ENCODE measurements around the gene TNFRSF13B. TPM values are rescaled to one million over a fixed set of nuclear protein-coding genes. Genes with fewer than 3 reads are reported as not detected.
"Not testable (repeated sequence)": the region's sequence is repeated elsewhere in the genome, so short reads cannot be mapped to it uniquely, and the experiment has no call there.

The TNFRSF13B gene
- total RNA-seq, 2 donors from 2014 or later = not detected

GRCh38 chr17:16962804-16963203 lies 9.1 kb downstream of the TNFRSF13B start:
- peaks cover 10% of the 10 kb centered on the region for H3K4me1 ChIP-seq
- H3K36me3 ChIP-seq (replicated peaks in 1 of 2; ENCODE audit: insufficient read depth in 1 of 2, low read depth in 2 of 2) = no peaks in the 10 kb centered on the region
- WGBS, 2 donors = 68 to 72% methylated on average over 5 to 7 of the region's 7 CpGs
- H3K27me3 ChIP-seq = no peaks in the 10 kb centered on the region
- ATAC-seq = no peak
- H3K27ac ChIP-seq = no peak overlapping the region
- intact Hi-C loops (cut with DNase I) = no loop called here
- TF ChIP-seq CTCF (IDR thresholded peaks at IDR 0.05) = no peak
- TF ChIP-seq POLR2A (IDR thresholded peaks at IDR 0.05) = no peak
- no peak for DNase-seq
- no peak overlapping the region for H3K4me3 ChIP-seq
- H3K9me3 ChIP-seq = no peaks in the 10 kb centered on the region

GRCh38 chr17:16961792-16962191 lies 10.1 kb downstream of the TNFRSF13B start:
- Histone ChIP-seq H3K4me1 (peaks cover 10% of the 10 kb centered on the region), H3K4me3 (no peak overlapping the region), H3K9me3 (no peaks in the 10 kb centered on the region), H3K27ac (no peak overlapping the region), H3K36me3 (replicated peaks in 1 of 2; ENCODE audit: insufficient read depth in 1 of 2, low read depth in 2 of 2) (no peaks in the 10 kb centered on the region), H3K27me3 (no peaks in the 10 kb centered on the region)
- DNase-seq = no peak
- WGBS, 2 donors = 35 to 42% methylated on average over 3 of the region's 3 CpGs
- TF ChIP-seq POLR2A (IDR thresholded peaks at IDR 0.05) (no peak), CTCF (IDR thresholded peaks at IDR 0.05) (no peak)
- intact Hi-C loops (cut with DNase I) = no loop called here
- ATAC-seq = no peak

- H3K4me1 ChIP-seq; H3K36me3 ChIP-seq (replicated peaks in 1 of 2; ENCODE audit: insufficient read depth in 1 of 2, low read depth in 2 of 2); intact Hi-C loops (cut with DNase I); H3K9me3 ChIP-seq; H3K27me3 ChIP-seq; H3K4me3 ChIP-seq: not testable (repeated sequence)
- ATAC-seq (peak; percentile 92), DNase-seq (peak; percentile 44 to 70 (median 64))
- peak overlapping the region in 2 of 4 donors; percentile 32 to 44 for H3K27ac ChIP-seq
- WGBS, 2 donors = 16 to 20% methylated on average over 2 of the region's 2 CpGs
Observed at GRCh38 chr17:16961022-16961421, 10.9 kb downstream of the TNFRSF13B start.

GRCh38 chr17:16955011-16955410 lies 16.9 kb downstream of the TNFRSF13B start:
- not testable (repeated sequence) for ATAC-seq, H3K27ac ChIP-seq

GRCh38 chr17:16954521-16954920 lies 17.4 kb downstream of the TNFRSF13B start:
- 76 to 80% methylated on average over 1 to 3 of the region's 3 CpGs for WGBS, 2 donors
- Histone ChIP-seq H3K4me1 (no peaks in the 10 kb centered on the region), H3K27ac (no peak overlapping the region), H3K9me3 (no peaks in the 10 kb centered on the region), H3K27me3 (no peaks in the 10 kb centered on the region), H3K4me3 (no peak overlapping the region), H3K36me3 (replicated peaks in 1 of 2; ENCODE audit: insufficient read depth in 1 of 2, low read depth in 2 of 2) (no peaks in the 10 kb centered on the region)
- TF ChIP-seq POLR2A (IDR thresholded peaks at IDR 0.05) (no peak), CTCF (IDR thresholded peaks at IDR 0.05) (no peak)
- DNase-seq (no peak), ATAC-seq (no peak)
- intact Hi-C loops (cut with DNase I) = no loop called here

More at GRCh38 chr17:16955011-16955410, 16.9 kb downstream of the TNFRSF13B start:
- H3K9me3 ChIP-seq; H3K4me3 ChIP-seq; intact Hi-C loops (cut with DNase I); H3K4me1 ChIP-seq; H3K36me3 ChIP-seq (replicated peaks in 1 of 2; ENCODE audit: insufficient read depth in 1 of 2, low read depth in 2 of 2); H3K27me3 ChIP-seq; DNase-seq: not testable (repeated sequence)
- WGBS, 2 donors = 31 to 33% methylated on average over 6 of the region's 6 CpGs

- Histone ChIP-seq H3K4me3 (no peak overlapping the region), H3K36me3 (replicated peaks in 1 of 2; ENCODE audit: insufficient read depth in 1 of 2, low read depth in 2 of 2) (no peaks in the 10 kb centered on the region), H3K27me3 (no peaks in the 10 kb centered on the region), H3K9me3 (no peaks in the 10 kb centered on the region), H3K27ac (no peak overlapping the region), H3K4me1 (no peaks in the 10 kb centered on the region)
- no peak for TF ChIP-seq POLR2A (IDR thresholded peaks at IDR 0.05)
- TF ChIP-seq CTCF (IDR thresholded peaks at IDR 0.05) = no peak
- no peak for ATAC-seq
- intact Hi-C loops (cut with DNase I) = no loop called here
- WGBS, 2 donors = 87 to 90% methylated on average over 9 of the region's 9 CpGs
- DNase-seq = no peak
Observed at GRCh38 chr17:16953841-16954240, 18.1 kb downstream of the TNFRSF13B start.
